Endothelial cell of umbilical vein (primary cell): ENCODE data around the gene NR0B2. TPM values are rescaled to one million over a fixed set of nuclear protein-coding genes. Genes with fewer than 3 reads are reported as not detected.

Source experiments
- BruUV-seq: library from RNA; stranded (reverse); fragments of 400-500 nt; replicated peaks from 2 replicates; lab custom pipeline; 2021; lab: Mats Ljungman, UMichigan
- CTCF ChIA-PET: fragments of 300-600, 350-600 bp; sonication (Branson Sonifier 250); formaldehyde crosslinking; loops from one replicate; lab custom pipeline; 2021; ENCODE audit warnings: antibody characterized with exemption, inconsistent platforms; lab: Charles Lee
- POLR2A ChIA-PET: fragments of 300-600, 350-600 bp; sonication (Branson Sonifier 250); formaldehyde crosslinking; loops from one replicate; lab custom pipeline; 2021; ENCODE audit warnings: antibody characterized with exemption, inconsistent platforms; lab: Charles Lee
- DNase-seq: peaks from one replicate; pipeline ENCODE4 v3.0.0-alpha.2; 2011; ENCODE audit warnings: low read depth, low spot score
- FAIRE-seq: peaks from 2 replicates; lab custom pipeline; 2011; peaks lifted over from hg19 to GRCh38; lab: Jason Lieb, UNC
- H2AFZ ChIP-seq: 2 replicates; pipeline ENCODE4 v1.6.0; 2012; ENCODE audit warnings: low read depth, low read length, control low read depth, inconsistent platforms
- H3K27ac ChIP-seq: 2 replicates; pipeline ENCODE4 v1.5.1; 2011; ENCODE audit warnings: low read depth, mild to moderate bottlenecking, control low read depth, low read length, moderate library complexity; ENCODE audit not compliant: insufficient read depth
- H3K27me3 ChIP-seq, 2 experiments: 2 replicates each; pipeline versions ENCODE4 v1.6.0 to v1.6.1; 2011; ENCODE audit warnings: low read length in 2 of 2, mixed read lengths in 1 of 2; ENCODE audit not compliant: control insufficient read depth in 2 of 2, insufficient read depth in 2 of 2
- H3K36me3 ChIP-seq, 2 experiments: 2 replicates in 1 of 2; 3 replicates in 1 of 2; pipeline ENCODE4 v1.5.1; 2011; ENCODE audit warnings: low read length in 2 of 2, mild to moderate bottlenecking in 1 of 2, moderate library complexity in 1 of 2; ENCODE audit not compliant: control insufficient read depth in 2 of 2, insufficient read depth in 2 of 2; ENCODE audit errors: extremely low read depth in 1 of 2
- H3K4me1 ChIP-seq: 3 replicates; pipeline ENCODE4 v1.5.1; 2011; ENCODE audit warnings: mild to moderate bottlenecking, low read length; ENCODE audit not compliant: control insufficient read depth, insufficient read depth; ENCODE audit errors: extremely low read depth
- H3K4me2 ChIP-seq: 2 replicates; pipeline ENCODE4 v1.6.1; 2011; ENCODE audit warnings: low read length, control low read depth, mixed read lengths; ENCODE audit not compliant: insufficient read depth
- H3K4me3 ChIP-seq, 3 experiments: fragments of 200-600 bp in 1 of 3; sonication (generic), shearing (Covaris generic) in 1 of 3; replicated peaks in 1 of 3; 2 replicates each; pipeline ENCODE4 v1.5.1; 2011 to 2016; ENCODE audit warnings: control low read depth in 3 of 3, low read length in 3 of 3, mild to moderate bottlenecking in 2 of 3, inconsistent platforms in 1 of 3, low read depth in 1 of 3, moderate library complexity in 1 of 3; ENCODE audit not compliant: insufficient read depth in 1 of 3
- H3K79me2 ChIP-seq: 2 replicates; pipeline ENCODE4 v1.6.0; 2012; ENCODE audit warnings: low read length, inconsistent platforms; ENCODE audit not compliant: control insufficient read depth, insufficient read depth
- H3K9ac ChIP-seq: replicated peaks from 2 replicates; pipeline ENCODE3; 2011; ENCODE audit warnings: low read length, control low read depth; ENCODE audit not compliant: insufficient read depth; ENCODE audit errors: extremely low read depth
- H3K9me1 ChIP-seq: replicated peaks from 3 replicates; pipeline ENCODE4 v1.6.0; 2011; ENCODE audit warnings: mild to moderate bottlenecking, low read length; ENCODE audit not compliant: control insufficient read depth, insufficient read depth; ENCODE audit errors: extremely low read depth
- H3K9me3 ChIP-seq: replicated peaks from 2 replicates; pipeline ENCODE4 v1.5.1; 2012; ENCODE audit warnings: low read length, inconsistent platforms; ENCODE audit not compliant: control insufficient read depth, insufficient read depth
- H4K20me1 ChIP-seq: replicated peaks from 2 replicates; pipeline ENCODE3; 2011; ENCODE audit warnings: mild to moderate bottlenecking, low read length; ENCODE audit not compliant: control insufficient read depth, insufficient read depth; ENCODE audit errors: extremely low read depth
- CTCF ChIP-seq, 2 donors: IDR thresholded peaks; 1 replicate in 1 of 2; 2 replicates in 1 of 2; pipeline ENCODE4 v1.5.1; 2011; ENCODE audit warnings: low read length in 2 of 2, mild to moderate bottlenecking in 2 of 2, moderate library complexity in 2 of 2, control low read depth in 1 of 2, inconsistent platforms in 1 of 2, low read depth in 1 of 2; ENCODE audit not compliant: insufficient read depth in 1 of 2; ENCODE audit errors: extremely low read depth in 1 of 2
- EZH2 ChIP-seq: IDR thresholded peaks from 2 replicates; pipeline ENCODE4 v1.6.1; 2012; ENCODE audit warnings: borderline replicate concordance, low read depth, mild to moderate bottlenecking, moderate library complexity, low read length, inconsistent platforms; ENCODE audit not compliant: severe bottlenecking
- FOS ChIP-seq: IDR thresholded peaks from 2 replicates; pipeline ENCODE4 v1.6.1; 2011; ENCODE audit warnings: mild to moderate bottlenecking, low read length, moderate library complexity, borderline replicate concordance; ENCODE audit not compliant: insufficient read depth
- GATA2 ChIP-seq: IDR thresholded peaks from 2 replicates; pipeline ENCODE4 v1.7.0; 2011; ENCODE audit warnings: low read depth, mild to moderate bottlenecking, moderate library complexity, mixed read lengths, low read length; ENCODE audit not compliant: insufficient read length, insufficient read depth
- JUN ChIP-seq: IDR thresholded peaks from 2 replicates; pipeline ENCODE4 v1.6.1; 2011; ENCODE audit warnings: borderline replicate concordance, low read depth; ENCODE audit not compliant: insufficient read length, insufficient read depth
- MAX ChIP-seq: IDR thresholded peaks from 2 replicates; pipeline ENCODE4 v1.6.1; 2011; ENCODE audit not compliant: insufficient read depth, insufficient read length
- MYC ChIP-seq: IDR thresholded peaks from one replicate; pipeline ENCODE4 v1.6.1; 2011; ENCODE audit warnings: mild to moderate bottlenecking, low read depth, low read length
- POLR2A ChIP-seq: IDR thresholded peaks from 2 replicates; pipeline ENCODE4 v1.6.1; 2012; ENCODE audit warnings: low read depth, mild to moderate bottlenecking, control low read depth, low read length
- POLR2AphosphoS5 ChIP-seq: IDR thresholded peaks from 2 replicates; pipeline ENCODE4 v1.6.1; 2012; ENCODE audit warnings: low read depth, mild to moderate bottlenecking, control low read depth, low read length, moderate library complexity; ENCODE audit not compliant: insufficient read depth
- dilution Hi-C: fragments of 300-500 bp; cut with MboI; formaldehyde crosslinking; loops from one replicate; pipeline ENCODE4 v1.15.0; 2019; ENCODE audit warnings: low sequenced_read_pairs; ENCODE audit not compliant: extremely low pct_ligation_motif_present
- intact Hi-C: fragments of 100-400 bp; cut with micrococcal nuclease; formaldehyde crosslinking; loops from one replicate; pipeline ENCODE4 v1.10.0; 2022
- polyA plus RNA-seq, 4 experiments: library from polyadenylated mRNA; depleted of rRNA in 3 of 4; stranded (reverse) in 3 of 4; unstranded in 1 of 4; fragments of >200 nt; gene quantifications; 2 replicates each; pipeline versions ENCODE4 v1.2.1 to v1.2.3, GENCODE V29; 2011 to 2012; ENCODE audit warnings: missing spikeins in 1 of 4
- total RNA-seq: library from RNA; stranded (reverse); gene quantifications from 2 replicates; pipeline ENCODE4 v1.2.3, GENCODE V29; 2021

Gene NR0B2
- total and polyA plus RNA-seq, 2 donors (not counting 3 experiments of a cell fraction or from before 2014, with no cell fraction given): not detected

- Histone ChIP-seq H2AFZ (no peak overlapping the region), H3K36me3 (no peaks in the 10 kb centered on the region), H4K20me1 (no peaks in the 10 kb centered on the region), H3K9me1 (no peaks in the 10 kb centered on the region), H3K9me3 (no peaks in the 10 kb centered on the region), H3K27me3 (no peaks in the 10 kb centered on the region), H3K4me1 (peaks cover 11% of the 10 kb centered on the region), H3K4me3 (no peak overlapping the region), H3K9ac (no peak overlapping the region), H3K4me2 (no peak overlapping the region), H3K79me2 (no peaks in the 10 kb centered on the region), H3K27ac (no peak overlapping the region)
- no TSS peak for BruUV-seq
- TF ChIP-seq POLR2AphosphoS5 (no peak), FOS (no peak), MYC (no peak), GATA2 (no peak), CTCF (IDR thresholded peaks at IDR 0.05; ENCODE audit: extremely low read depth in 1 of 2, insufficient read depth in 1 of 2, low read depth in 1 of 2, low read length in 2 of 2) (no peak), JUN (no peak), MAX (no peak), EZH2 (no peak), POLR2A (no peak)
- FAIRE-seq: no peak
- CTCF ChIA-PET: interaction anchor here (0.8 to 4.5 kb wide), 4 partner anchors 20 to 262 kb away, joined by 3 to 20 read pairs (median 7); no protein-coding TSS in a partner anchor
- dilution Hi-C loops: no loop called here
- no peak for DNase-seq
- POLR2A ChIA-PET: no interaction called here
- intact Hi-C loops: no loop called here
Observed at GRCh38 chr1:26861889-26862378, 51.8 kb downstream of the NR0B2 start.

Other genes starting within 250 kb of the NR0B2 start
- 67.0 and 77.2 TPM in 2 replicates for gene ARID1A, start 218.0 kb downstream of the NR0B2 start, total RNA-seq
- 36.9 and 39.0 TPM in 2 replicates for gene ARID1A, start 218.0 kb downstream of the NR0B2 start, polyA plus RNA-seq
- gene PIGV, start 126.0 kb downstream of the NR0B2 start, total RNA-seq: 6.0 and 7.5 TPM in 2 replicates
- 11.9 and 13.3 TPM in 2 replicates for gene PIGV, start 126.0 kb downstream of the NR0B2 start, polyA plus RNA-seq
- 24.0 and 25.2 TPM in 2 replicates for gene ZDHHC18, start 87.3 kb downstream of the NR0B2 start, total RNA-seq
- 47.3 and 48.2 TPM in 2 replicates for gene ZDHHC18, start 87.3 kb downstream of the NR0B2 start, polyA plus RNA-seq
- gene SFN, start 50.8 kb downstream of the NR0B2 start, total RNA-seq: 0.33 and 0.42 TPM in 2 replicates
- 0.08 and 0.14 TPM in 2 replicates for gene SFN, start 50.8 kb downstream of the NR0B2 start, polyA plus RNA-seq
- 36.7 and 37.4 TPM in 2 replicates for gene GPN2, start 23.7 kb downstream of the NR0B2 start, total RNA-seq
- gene GPN2, start 23.7 kb downstream of the NR0B2 start, polyA plus RNA-seq: 21.9 and 44.8 TPM in 2 replicates
- 14.8 and 17.7 TPM in 2 replicates for gene GPATCH3, start 13.5 kb downstream of the NR0B2 start, total RNA-seq
- gene GPATCH3, start 13.5 kb downstream of the NR0B2 start, polyA plus RNA-seq: 10.3 and 12.1 TPM in 2 replicates
- gene NUDC, start 7.8 kb upstream of the NR0B2 start, total RNA-seq: 95.0 and 102 TPM in 2 replicates
- 29.3 and 42.5 TPM in 2 replicates for gene NUDC, start 7.8 kb upstream of the NR0B2 start, polyA plus RNA-seq
- gene KDF1, start 46.5 kb upstream of the NR0B2 start, total RNA-seq: not detected in 2 replicates
- 0.05 TPM in 1 of 2 replicates, not detected in the other for gene KDF1, start 46.5 kb upstream of the NR0B2 start, polyA plus RNA-seq
- gene TRNP1, start 79.7 kb upstream of the NR0B2 start, total RNA-seq: 5.9 and 10.3 TPM in 2 replicates
- gene TRNP1, start 79.7 kb upstream of the NR0B2 start, polyA plus RNA-seq: 14.6 and 20.5 TPM in 2 replicates
- 0.73 and 0.88 TPM in 2 replicates for gene TENT5B, start 98.9 kb upstream of the NR0B2 start, total RNA-seq
- 0.86 and 0.99 TPM in 2 replicates for gene TENT5B, start 98.9 kb upstream of the NR0B2 start, polyA plus RNA-seq
- gene SLC9A1, start 241.2 kb upstream of the NR0B2 start, total RNA-seq: 59.2 and 60.5 TPM in 2 replicates
- 22.8 and 23.7 TPM in 2 replicates for gene SLC9A1, start 241.2 kb upstream of the NR0B2 start, polyA plus RNA-seq